ENCODE measurements around the gene ADGRV1.

- TF ChIP-seq, protein P1, sequence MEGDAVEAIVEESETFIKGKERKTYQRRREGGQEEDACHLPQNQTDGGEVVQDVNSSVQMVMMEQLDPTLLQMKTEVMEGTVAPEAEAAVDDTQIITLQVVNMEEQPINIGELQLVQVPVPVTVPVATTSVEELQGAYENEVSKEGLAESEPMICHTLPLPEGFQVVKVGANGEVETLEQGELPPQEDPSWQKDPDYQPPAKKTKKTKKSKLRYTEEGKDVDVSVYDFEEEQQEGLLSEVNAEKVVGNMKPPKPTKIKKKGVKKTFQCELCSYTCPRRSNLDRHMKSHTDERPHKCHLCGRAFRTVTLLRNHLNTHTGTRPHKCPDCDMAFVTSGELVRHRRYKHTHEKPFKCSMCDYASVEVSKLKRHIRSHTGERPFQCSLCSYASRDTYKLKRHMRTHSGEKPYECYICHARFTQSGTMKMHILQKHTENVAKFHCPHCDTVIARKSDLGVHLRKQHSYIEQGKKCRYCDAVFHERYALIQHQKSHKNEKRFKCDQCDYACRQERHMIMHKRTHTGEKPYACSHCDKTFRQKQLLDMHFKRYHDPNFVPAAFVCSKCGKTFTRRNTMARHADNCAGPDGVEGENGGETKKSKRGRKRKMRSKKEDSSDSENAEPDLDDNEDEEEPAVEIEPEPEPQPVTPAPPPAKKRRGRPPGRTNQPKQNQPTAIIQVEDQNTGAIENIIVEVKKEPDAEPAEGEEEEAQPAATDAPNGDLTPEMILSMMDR (IDR thresholded peaks at IDR 0.05; ENCODE audit: insufficient read depth, low read length, poor library complexity, severe bottlenecking): no peak
- no peak for TF ChIP-seq EZH2phosphoT487 (conservative IDR thresholded peaks at IDR 0.05; ENCODE audit: low read length)
Measured at GRCh38 chr5:90997082-90997481, 438.5 kb downstream of the ADGRV1 start.

Data from SU-DHL-6 (cell line).